HepG2 (cell line): ENCODE data around the gene HECTD4. TPM values are rescaled to one million over a fixed set of nuclear protein-coding genes. Genes with fewer than 3 reads are reported as not detected.
"Not testable (repeated sequence)": the region's sequence is repeated elsewhere in the genome, so short reads cannot be mapped to it uniquely, and the experiment has no call there.

Experiments
- ATAC-seq: fragments of 200-7000 bp; cut with Tn5 transposase; 3 replicates; pipeline ENCODE4 v1.9.1; 2020; ENCODE audit warnings: mild to moderate bottlenecking, moderate library complexity
- BruUV-seq: library from RNA; stranded (reverse); fragments of 400-500 nt; replicated peaks from 2 replicates; lab custom pipeline; 2021; lab: Mats Ljungman, UMichigan
- CTCF ChIA-PET: fragments of 300-600 bp; formaldehyde crosslinking; extraction: SDS; loops from one replicate; lab custom pipeline; 2021; ENCODE audit warnings: low total read pairs, inconsistent platforms, low intra/inter-chr PET ratio; lab: Yijun Ruan, JAX
- POLR2A ChIA-PET: fragments of 350-600 bp; sonication (Branson Sonifier 250); formaldehyde crosslinking; loops from one replicate; lab custom pipeline; 2020; ENCODE audit warnings: antibody characterized with exemption, inconsistent platforms; lab: Yijun Ruan, JAX
- DNase-seq: peaks from one replicate; pipeline ENCODE4 v3.0.0-alpha.2; 2015; ENCODE audit warnings: low spot score
- FAIRE-seq: peaks from 3 replicates; lab custom pipeline; 2011; peaks lifted over from hg19 to GRCh38; lab: Jason Lieb, UNC
- H2AFZ ChIP-seq: one replicate; pipeline ENCODE4 v1.6.1; 2011; ENCODE audit warnings: low read length, inconsistent platforms
- H3K27ac ChIP-seq: fragments of 300-600 bp; 3 replicates; pipeline ENCODE4 v1.8.0; 2011; ENCODE audit warnings: mixed run types, mild to moderate bottlenecking, mixed read lengths, low read length, inconsistent platforms; ENCODE audit not compliant: insufficient read depth; ENCODE audit errors: extremely low read length
- H3K27me3 ChIP-seq, 2 experiments: fragments of 200-600 bp in 1 of 2; 2 replicates in 1 of 2; 3 replicates in 1 of 2; pipeline versions ENCODE4 v1.6.0 to v1.8.0; 2011; ENCODE audit warnings: low read length in 2 of 2, mild to moderate bottlenecking in 2 of 2, moderate library complexity in 2 of 2, inconsistent platforms in 1 of 2; ENCODE audit not compliant: insufficient read depth in 2 of 2, control insufficient read depth in 1 of 2
- H3K36me3 ChIP-seq, 2 experiments: fragments of 200-600 bp in 1 of 2; replicated peaks in 1 of 2; 2 replicates in 1 of 2; 3 replicates in 1 of 2; pipeline versions ENCODE4 v1.5.1 to v1.8.0; 2011; ENCODE audit warnings: low read length in 2 of 2, inconsistent platforms in 1 of 2; ENCODE audit not compliant: insufficient read depth in 2 of 2, control insufficient read depth in 1 of 2
- H3K4me1 ChIP-seq: 2 replicates; pipeline ENCODE4 v1.5.1; 2012; ENCODE audit warnings: low read length, inconsistent platforms; ENCODE audit not compliant: insufficient read depth
- H3K4me2 ChIP-seq: 2 replicates; pipeline ENCODE4 v1.6.0; 2011; ENCODE audit warnings: low read depth, low read length, inconsistent platforms
- H3K4me3 ChIP-seq, 3 experiments: fragments of 200-600 bp in 1 of 3; sonication (generic), shearing (Covaris generic) in 1 of 3; replicated peaks in 1 of 3; 2 replicates each; pipeline ENCODE4 v1.5.1; 2011 to 2016; ENCODE audit warnings: low read length in 3 of 3, inconsistent platforms in 2 of 3, low read depth in 2 of 3, mild to moderate bottlenecking in 2 of 3, control low read depth in 1 of 3, mixed read lengths in 1 of 3; ENCODE audit not compliant: insufficient read depth in 1 of 3
- H3K79me2 ChIP-seq: one replicate; pipeline ENCODE4 v1.6.1; 2011; ENCODE audit warnings: low read length, inconsistent platforms; ENCODE audit not compliant: insufficient read depth
- H3K9ac ChIP-seq: 2 replicates; pipeline ENCODE4 v1.6.0; 2011; ENCODE audit warnings: mild to moderate bottlenecking, low read depth, low read length, inconsistent platforms; ENCODE audit not compliant: insufficient read depth
- H3K9me3 ChIP-seq: 2 replicates; pipeline ENCODE4 v1.5.1; 2012; ENCODE audit warnings: mild to moderate bottlenecking, low read length
- H4K20me1 ChIP-seq: 2 replicates; pipeline ENCODE4 v1.6.0; 2011; ENCODE audit warnings: inconsistent platforms, mild to moderate bottlenecking, low read length, moderate library complexity; ENCODE audit not compliant: insufficient read depth
- FOSL2 ChIP-seq: sonication (generic); formaldehyde crosslinking; IDR thresholded peaks from 2 replicates; pipeline ENCODE4 v1.4.0; 2020; ENCODE audit warnings: missing genetic modification reagents
- KAT7 ChIP-seq: IDR thresholded peaks from 2 replicates; pipeline ENCODE4 v1.6.1; 2018; ENCODE audit warnings: borderline replicate concordance, missing compliant biosample characterization
- MYC ChIP-seq: sonication (generic); formaldehyde crosslinking; IDR thresholded peaks from 2 replicates; pipeline ENCODE4 v1.9.0; 2021; ENCODE audit warnings: missing genetic modification reagents, borderline replicate concordance
- PITX1 ChIP-seq: sonication (generic); formaldehyde crosslinking; IDR thresholded peaks from 2 replicates; pipeline ENCODE4 v1.5.1; 2020; ENCODE audit warnings: mild to moderate bottlenecking, missing genetic modification reagents
- SOX6 ChIP-seq, 2 experiments: fragments of 450-650 bp in 1 of 2; sonication (generic) in 1 of 2; formaldehyde crosslinking in 1 of 2; IDR thresholded peaks; 2 replicates each; pipeline versions ENCODE4 v1.4.0 to v1.6.1; 2017 to 2020; ENCODE audit warnings: antibody characterized with exemption in 1 of 2, mild to moderate bottlenecking in 1 of 2, missing genetic modification reagents in 1 of 2
- ZMYM2 ChIP-seq: sonication (generic); formaldehyde crosslinking; IDR thresholded peaks from 2 replicates; pipeline ENCODE4 v1.8.0; 2022; ENCODE audit warnings: mild to moderate bottlenecking, missing genetic modification reagents
- ZMYM3 ChIP-seq: sonication (generic); formaldehyde crosslinking; IDR thresholded peaks from 2 replicates; pipeline ENCODE4 v1.5.1; 2020; ENCODE audit warnings: mild to moderate bottlenecking, missing genetic modification reagents
- ZMYM4 ChIP-seq: sonication (generic); formaldehyde crosslinking; IDR thresholded peaks from 2 replicates; pipeline ENCODE4 v1.8.1; 2023; ENCODE audit warnings: mild to moderate bottlenecking, missing genetic modification reagents
- ZNF121 ChIP-seq: sonication (generic); formaldehyde crosslinking; IDR thresholded peaks from 2 replicates; pipeline ENCODE4 v1.5.0; 2020; ENCODE audit warnings: mild to moderate bottlenecking, missing genetic modification reagents
- ZNF362 ChIP-seq: sonication (generic); formaldehyde crosslinking; IDR thresholded peaks from 2 replicates; pipeline ENCODE4 v1.4.0; 2020; ENCODE audit warnings: missing genetic modification reagents, mild to moderate bottlenecking, borderline replicate concordance
- ZNF556 ChIP-seq: sonication (generic); formaldehyde crosslinking; IDR thresholded peaks from 2 replicates; pipeline ENCODE4 v1.4.0; 2020; ENCODE audit warnings: mild to moderate bottlenecking, missing genetic modification reagents, borderline replicate concordance
- ZNF687 ChIP-seq: sonication (generic); formaldehyde crosslinking; IDR thresholded peaks from 2 replicates; pipeline ENCODE4 v1.5.1; 2020; ENCODE audit warnings: mild to moderate bottlenecking, missing genetic modification reagents, moderate library complexity
- WGBS: methylation state at CpG from one replicate; pipeline ENCODE4 v1.1.6; 2017; ENCODE audit warnings: low lambda C conversion rate; 5-methylcytosine and 5-hydroxymethylcytosine counted together
- in situ Hi-C: cut with HindIII; loops from 2 replicates; pipeline ENCODE4 v1.10.0; 2017; ENCODE audit warnings: low pct_unique_long_range_greater_than_20kb; ENCODE audit not compliant: extremely low pct_ligation_motif_present
- intact Hi-C: fragments of 100-400 bp; cut with micrococcal nuclease; formaldehyde crosslinking; loops from one replicate; pipeline ENCODE4 v1.10.0; 2022; ENCODE audit not compliant: unreplicated experiment
- polyA plus RNA-seq, 8 experiments: library from polyadenylated mRNA; depleted of rRNA in 3 of 8; stranded (reverse) in 7 of 8; unstranded in 1 of 8; fragments of >200 nt; fragmentation: Illumina TruSeq in 4 of 8; extraction: Trizol in 4 of 8; gene quantifications; 2 replicates each; pipeline versions ENCODE4 v1.2.1 to v1.2.3, GENCODE V29; 2011 to 2016; ENCODE audit warnings: low read depth in 4 of 8, missing spikeins in 1 of 8, mixed read lengths in 1 of 8; ENCODE audit not compliant: insufficient read depth in 1 of 8
- total RNA-seq, 5 experiments: library from RNA; depleted of rRNA; stranded (reverse); fragments of >200 nt; fragmentation: Illumina TruSeq; extraction: Trizol; gene quantifications; 2 replicates each; pipeline ENCODE4 v1.2.3, GENCODE V29; 2016; ENCODE audit warnings: low read depth in 1 of 5

The HECTD4 gene
- total and polyA plus RNA-seq, 2 of the 13 experiments (the other 11 are each of a cell fraction or from before 2014, with no cell fraction given) = 9.0 to 11.4 TPM

GRCh38 chr12:112110787-112111662 is 271.2 kb downstream of the HECTD4 start:
- DNase-seq; H3K9me3 ChIP-seq; FAIRE-seq; H4K20me1 ChIP-seq; H3K27me3 ChIP-seq; H3K36me3 ChIP-seq; ATAC-seq; BruUV-seq; CTCF ChIA-PET; H2AFZ ChIP-seq; TF ChIP-seq SOX6 (IDR thresholded peaks at IDR 0.05): not testable (repeated sequence)
- Histone ChIP-seq H3K27ac (peak overlapping the region; percentile 93), H3K9ac (peak overlapping the region; percentile 64; the same call in 1 of the 2 replicates), H3K4me1 (peaks cover 52% of the 10 kb centered on the region), H3K4me3 (peak overlapping the region; percentile 46 to 91 (median 90); a peak in 5 of 6 replicates), H3K79me2 (peaks cover 31% of the 10 kb centered on the region), H3K4me2 (peak overlapping the region; percentile 66)
- POLR2A ChIA-PET = interaction anchor here (0.9 to 9.5 kb wide), 2 partner anchors 11 to 15 kb away, joined by 3 to 85 read pairs; partner anchors contain the start of gene TRAFD1
- TF ChIP-seq SOX6 (CRISPR knock-in tag; IDR thresholded peaks at IDR 0.05) (0 out of 2 replicates have a peak, but pooled peaks have one; percentile 13), ZNF121 (CRISPR knock-in tag) (peak; percentile 79), MYC (CRISPR knock-in tag) (0 out of 2 replicates have a peak, but pooled peaks have one; percentile 6), FOSL2 (CRISPR knock-in tag) (peak; percentile 29; the same call in 1 of the 2 replicates), PITX1 (CRISPR knock-in tag) (0 out of 2 replicates have a peak, but pooled peaks have one; percentile 24), KAT7 (CRISPR knock-in tag) (0 out of 2 replicates have a peak, but pooled peaks have one; percentile 38), ZNF687 (CRISPR knock-in tag) (peak; percentile 16; the same call in 1 of the 2 replicates), ZNF556 (CRISPR knock-in tag) (0 out of 2 replicates have a peak, but pooled peaks have one; percentile 6), ZMYM2 (peak; percentile 50; the same call in 1 of the 2 replicates), ZNF362 (CRISPR knock-in tag) (0 out of 2 replicates have a peak, but pooled peaks have one; percentile 9), ZMYM3 (CRISPR knock-in tag) (peak; percentile 73), ZMYM4 (CRISPR knock-in tag) (0 out of 2 replicates have a peak, but pooled peaks have one; percentile 16)
- WGBS = 16% methylated on average over 20 of the region's 20 CpGs
- intact Hi-C loops = loop anchor here (5.0 kb wide), 1 partner anchor 61 kb away; no protein-coding TSS in a partner anchor
- in situ Hi-C loops = loop anchor here (5.0 to 10.0 kb wide), 2 partner anchors 61 to 304 kb away; partner anchors contain the start of gene PTPN11
